ELF-1 (cell line): ENCODE results near the gene TTC28.

ENCODE experiments used
- DNase-seq: peaks from one replicate; pipeline ENCODE4 v3.0.0-alpha.2; 2016; ENCODE audit warnings: low read depth, low spot score

The TTC28 gene

GRCh38 chr22:27975381-27976013 lies 704.1 kb downstream of the TTC28 start:
- DNase-seq, result no peak

GRCh38 chr22:27973846-27974245 lies 705.8 kb downstream of the TTC28 start:
- no peak for DNase-seq

- no peak for DNase-seq
Measured at GRCh38 chr22:27972732-27973698, 706.6 kb downstream of the TTC28 start.

- DNase-seq, result no peak
Measured at GRCh38 chr22:27971926-27972325, 707.7 kb downstream of the TTC28 start.

- DNase-seq, result no peak
Measured at GRCh38 chr22:27970596-27971220, 708.9 kb downstream of the TTC28 start.

GRCh38 chr22:27966168-27967064 lies 713.2 kb downstream of the TTC28 start:
- DNase-seq, result no peak

GRCh38 chr22:27962268-27963044 lies 717.2 kb downstream of the TTC28 start:
- DNase-seq, result no peak

- no peak for DNase-seq
Measured at GRCh38 chr22:27961680-27962079, 718.0 kb downstream of the TTC28 start.

GRCh38 chr22:27961182-27961581 lies 718.5 kb downstream of the TTC28 start:
- DNase-seq, result no peak

GRCh38 chr22:27959335-27960090 lies 720.1 kb downstream of the TTC28 start:
- no peak for DNase-seq

- no peak for DNase-seq
Measured at GRCh38 chr22:27952779-27953178, 726.9 kb downstream of the TTC28 start.

GRCh38 chr22:27952091-27952490 lies 727.5 kb downstream of the TTC28 start:
- no peak for DNase-seq

GRCh38 chr22:27949421-27949820 lies 730.2 kb downstream of the TTC28 start:
- DNase-seq, result no peak

- no peak for DNase-seq
Measured at GRCh38 chr22:27948569-27948968, 731.1 kb downstream of the TTC28 start.

GRCh38 chr22:27947448-27947847 lies 732.2 kb downstream of the TTC28 start:
- no peak for DNase-seq

- no peak for DNase-seq
Measured at GRCh38 chr22:27941143-27941542, 738.5 kb downstream of the TTC28 start.

GRCh38 chr22:27937453-27937852 lies 742.2 kb downstream of the TTC28 start:
- DNase-seq, result no peak

- DNase-seq, result no peak
Measured at GRCh38 chr22:27935897-27936296, 743.7 kb downstream of the TTC28 start.

- DNase-seq, result peak; percentile 11
Measured at GRCh38 chr22:27934069-27934468, 745.6 kb downstream of the TTC28 start.
